H1 (cell line): ENCODE measurements around the gene GRIK2. TPM values are rescaled to one million over a fixed set of nuclear protein-coding genes. Genes with fewer than 3 reads are reported as not detected.

Experiments used
- CTCF ChIA-PET: fragments of 300-600 bp; sonication (Branson Sonifier 250); formaldehyde crosslinking; loops from one replicate; lab custom pipeline; 2021; ENCODE audit not compliant: partially characterized antibody; lab: Charles Lee
- POLR2A ChIA-PET: fragments of 300-600 bp; sonication (Branson Sonifier 250); formaldehyde crosslinking; loops from one replicate; lab custom pipeline; 2021; ENCODE audit warnings: inconsistent platforms; ENCODE audit not compliant: partially characterized antibody; lab: Charles Lee
- DNase-seq, 2 experiments: peaks; one replicate each; pipeline versions ENCODE4 v3.0.0 to v3.0.0-alpha.2; 2010 to 2022; ENCODE audit warnings: low spot score in 2 of 2, low read depth in 1 of 2, mixed read lengths in 1 of 2
- FAIRE-seq: peaks from 2 replicates; lab custom pipeline; 2011; peaks lifted over from hg19 to GRCh38; lab: Jason Lieb, UNC
- H2AFZ ChIP-seq: 2 replicates; pipeline ENCODE4 v1.8.1; 2012; ENCODE audit warnings: low read length, inconsistent platforms
- H2AK5ac ChIP-seq: 2 replicates; pipeline ENCODE4 v1.6.1; 2013; ENCODE audit warnings: low read depth, low read length
- H2BK120ac ChIP-seq: replicated peaks from 2 replicates; pipeline ENCODE3; 2013; ENCODE audit warnings: low read depth, low read length, inconsistent platforms
- H2BK12ac ChIP-seq: 2 replicates; pipeline ENCODE4 v1.6.1; 2013; ENCODE audit warnings: low read depth, low read length
- H2BK15ac ChIP-seq: 2 replicates; pipeline ENCODE4 v1.6.1; 2013; ENCODE audit warnings: low read length
- H2BK20ac ChIP-seq: 2 replicates; pipeline ENCODE4 v1.6.1; 2013; ENCODE audit warnings: low read length
- H2BK5ac ChIP-seq: 2 replicates; pipeline ENCODE4 v1.6.1; 2013; ENCODE audit warnings: low read depth, low read length
- H3K14ac ChIP-seq: 2 replicates; pipeline ENCODE4 v1.6.1; 2013; ENCODE audit warnings: inconsistent platforms; ENCODE audit not compliant: insufficient read length
- H3K18ac ChIP-seq: 2 replicates; pipeline ENCODE4 v1.6.1; 2013; ENCODE audit warnings: low read length; ENCODE audit errors: extremely low read depth
- H3K23ac ChIP-seq: 2 replicates; pipeline ENCODE4 v1.6.1; 2013; ENCODE audit warnings: inconsistent platforms; ENCODE audit not compliant: insufficient read length
- H3K23me2 ChIP-seq: 2 replicates; pipeline ENCODE4 v1.6.1; 2013; ENCODE audit warnings: low read depth, low read length
- H3K27ac ChIP-seq: 2 replicates; pipeline ENCODE4 v1.6.1; 2011; ENCODE audit warnings: low read depth, low read length, inconsistent platforms
- H3K27me3 ChIP-seq, 4 experiments: replicated peaks in 1 of 4; 1 replicate in 1 of 4; 2 replicates in 3 of 4; pipeline versions ENCODE4 v1.6.1 to v1.8.1; 2011 to 2013; ENCODE audit warnings: low read length in 3 of 4, mild to moderate bottlenecking in 3 of 4, inconsistent platforms in 2 of 4, mixed read lengths in 2 of 4, moderate library complexity in 1 of 4; ENCODE audit not compliant: control insufficient read depth in 3 of 4, insufficient read depth in 3 of 4; ENCODE audit errors: extremely low read depth in 1 of 4
- H3K36me3 ChIP-seq, 4 experiments: 2 replicates each; pipeline versions ENCODE4 v1.6.1 to v1.8.1; 2011 to 2013; ENCODE audit warnings: mild to moderate bottlenecking in 4 of 4, low read length in 3 of 4, moderate library complexity in 2 of 4, control low read depth in 1 of 4, inconsistent platforms in 1 of 4; ENCODE audit not compliant: insufficient read depth in 4 of 4, control insufficient read depth in 2 of 4
- H3K4ac ChIP-seq: replicated peaks from 2 replicates; pipeline ENCODE3; 2013; ENCODE audit warnings: low read length, low read depth, mixed read lengths, inconsistent platforms; ENCODE audit not compliant: insufficient read length
- H3K4me1 ChIP-seq, 4 experiments: replicated peaks in 1 of 4; 1 replicate in 1 of 4; 2 replicates in 3 of 4; pipeline versions ENCODE4 v1.6.1 to v1.8.1; 2011 to 2013; ENCODE audit warnings: low read length in 3 of 4, inconsistent platforms in 2 of 4, mixed read lengths in 1 of 4; ENCODE audit not compliant: insufficient read depth in 4 of 4, control insufficient read depth in 3 of 4
- H3K4me2 ChIP-seq, 2 experiments: 2 replicates each; pipeline versions ENCODE4 v1.6.1 to v1.8.1; 2011 to 2013; ENCODE audit warnings: low read depth in 2 of 2, low read length in 2 of 2, control low read depth in 1 of 2, inconsistent platforms in 1 of 2, mild to moderate bottlenecking in 1 of 2; ENCODE audit not compliant: insufficient read depth in 1 of 2
- H3K4me3 ChIP-seq, 4 experiments: fragments of 200-600, 300-600 bp in 1 of 4; sonication (generic), shearing (Covaris generic), sonication (Bioruptor Twin) in 1 of 4; 2 replicates each; pipeline versions ENCODE4 v1.5.1 to v1.8.1; 2011 to 2016; ENCODE audit warnings: low read length in 4 of 4, low read depth in 3 of 4, control low read depth in 2 of 4, inconsistent platforms in 2 of 4, mild to moderate bottlenecking in 2 of 4, mixed read lengths in 1 of 4, moderate library complexity in 1 of 4; ENCODE audit not compliant: insufficient read depth in 2 of 4; ENCODE audit errors: extremely low read depth in 1 of 4
- H3K56ac ChIP-seq: replicated peaks from 2 replicates; pipeline ENCODE3; 2013; ENCODE audit warnings: low read depth, mild to moderate bottlenecking, mixed read lengths, low read length, inconsistent platforms; ENCODE audit not compliant: insufficient read length
- H3K79me1 ChIP-seq: 2 replicates; pipeline ENCODE4 v1.6.1; 2013; ENCODE audit warnings: low read depth, low read length, control low read depth
- H3K79me2 ChIP-seq, 2 experiments: 2 replicates each; pipeline versions ENCODE4 v1.6.1 to v1.8.1; 2012 to 2013; ENCODE audit warnings: low read length in 2 of 2, mild to moderate bottlenecking in 2 of 2, inconsistent platforms in 1 of 2; ENCODE audit not compliant: insufficient read depth in 2 of 2, control insufficient read depth in 1 of 2
- H3K9ac ChIP-seq, 4 experiments: replicated peaks in 1 of 4; 1 replicate in 1 of 4; 2 replicates in 3 of 4; pipeline versions ENCODE4 v1.6.1 to v1.8.1; 2011 to 2013; ENCODE audit warnings: low read depth in 3 of 4, low read length in 3 of 4, control low read depth in 2 of 4, mild to moderate bottlenecking in 2 of 4, moderate library complexity in 2 of 4, inconsistent platforms in 1 of 4; ENCODE audit errors: extremely low read depth in 1 of 4
- H3K9me3 ChIP-seq, 2 experiments: 2 replicates each; pipeline versions ENCODE4 v1.6.1 to v1.8.1; 2012 to 2013; ENCODE audit warnings: mild to moderate bottlenecking in 2 of 2, moderate library complexity in 2 of 2, control low read depth in 1 of 2, inconsistent platforms in 1 of 2, low read depth in 1 of 2, low read length in 1 of 2, mixed read lengths in 1 of 2; ENCODE audit not compliant: insufficient read depth in 2 of 2
- H4K20me1 ChIP-seq, 2 experiments: replicated peaks in 1 of 2; 2 replicates each; pipeline versions ENCODE3 to v1.8.1; 2011 to 2013; ENCODE audit warnings: inconsistent platforms in 2 of 2, low read length in 2 of 2, mild to moderate bottlenecking in 1 of 2; ENCODE audit not compliant: insufficient read depth in 2 of 2, control insufficient read depth in 1 of 2
- H4K5ac ChIP-seq: 2 replicates; pipeline ENCODE4 v1.6.1; 2013; ENCODE audit warnings: low read length, low read depth, mixed read lengths, inconsistent platforms; ENCODE audit not compliant: insufficient read length
- H4K8ac ChIP-seq: 2 replicates; pipeline ENCODE4 v1.8.0; 2013; ENCODE audit warnings: mild to moderate bottlenecking, moderate library complexity, low read length, inconsistent platforms; ENCODE audit not compliant: insufficient read depth; ENCODE audit errors: extremely low read depth
- H4K91ac ChIP-seq: replicated peaks from 2 replicates; pipeline ENCODE3; 2013; ENCODE audit warnings: low read length, mixed read lengths, inconsistent platforms; ENCODE audit not compliant: insufficient read length
- HDAC2 ChIP-seq, 2 experiments: fragments of 300-600 bp in 1 of 2; sonication (generic) in 1 of 2; IDR thresholded peaks; 2 replicates each; pipeline ENCODE4 v1.6.1; 2011 to 2012; ENCODE audit warnings: low read depth in 2 of 2, low read length in 2 of 2, mild to moderate bottlenecking in 2 of 2, moderate library complexity in 2 of 2, borderline replicate concordance in 1 of 2, inconsistent platforms in 1 of 2
- WGBS, 2 experiments: shearing (Covaris generic) in 1 of 2; methylation state at CpG; one replicate each; pipeline versions ENCODE4 v1.1.6 to v1.1.7; 2013 to 2015; ENCODE audit warnings: low lambda C conversion rate in 2 of 2, mixed read lengths in 2 of 2, inconsistent platforms in 1 of 2, low coverage in 1 of 2, missing lambda C conversion rate in 1 of 2; ENCODE audit not compliant: insufficient replicate concordance in 2 of 2, insufficient coverage in 1 of 2, insufficient read length in 1 of 2; ENCODE audit errors: extremely low coverage in 1 of 2, missing lambda C conversion rate in 1 of 2; 5-methylcytosine and 5-hydroxymethylcytosine counted together
- polyA plus RNA-seq, 7 experiments: library from polyadenylated mRNA; depleted of rRNA in 3 of 7; stranded (reverse) in 5 of 7; unstranded in 2 of 7; fragments of >200 nt in 5 of 7; fragments of 200-250 nt in 2 of 7; gene quantifications; 1 replicate in 5 of 7; 2 replicates in 1 of 7; 4 replicates in 1 of 7; pipeline versions ENCODE4 v1.2.1 to v1.2.3, GENCODE V29; 2011 to 2013; ENCODE audit warnings: missing spikeins in 2 of 7, mixed read lengths in 2 of 7
- total RNA-seq: library from RNA; stranded (reverse); fragmentation: NEBNext Ultra II Directional; extraction: Animal tissue kit (Norgen Biotek cat#: 25700); gene quantifications from 2 replicates; pipeline ENCODE4 v1.2.1, GENCODE V29; 2021

GRIK2 gene
- total and polyA plus RNA-seq, 2 of the 8 experiments (the other 6 are each of a cell fraction or from before 2014, with no cell fraction given): 1.8 to 2.2 TPM

- Histone ChIP-seq H2BK12ac (no peak overlapping the region), H2AK5ac (no peak overlapping the region), H4K20me1 (no peaks in the 10 kb centered on the region), H2BK20ac (no peak overlapping the region), H3K18ac (no peak overlapping the region), H3K4me2 (no peak overlapping the region), H3K4me1 (peaks cover 0 to 9% (median 2%) of the 10 kb centered on the region in 4 experiments; a peak in 3 of 7 replicates), H2BK120ac (no peak overlapping the region), H3K23me2 (no peaks in the 10 kb centered on the region), H3K23ac (no peak overlapping the region), H4K8ac (no peak overlapping the region), H3K36me3 (no peaks in the 10 kb centered on the region), H3K56ac (no peak overlapping the region), H3K27me3 (no peaks in the 10 kb centered on the region), H2BK5ac (no peak overlapping the region; the same call in 1 of the 2 replicates), H2BK15ac (no peak overlapping the region), H3K27ac (no peak overlapping the region), H3K79me2 (no peaks in the 10 kb centered on the region), H4K5ac (no peak overlapping the region), H3K79me1 (no peaks in the 10 kb centered on the region), H2AFZ (no peak overlapping the region), H3K9ac (no peak overlapping the region), H3K4me3 (no peak overlapping the region), H3K4ac (no peak overlapping the region), H4K91ac (no peak overlapping the region), H3K14ac (no peak overlapping the region), H3K9me3 (no peaks in the 10 kb centered on the region)
- 97% methylated on average over 3 of the region's 3 CpGs; no CpG with 5 or more reads in 1 of the 2 experiments for WGBS, 2 experiments
- no peak for DNase-seq
- ChIA-PET CTCF (no interaction called here), POLR2A (no interaction called here)
- no peak for TF ChIP-seq HDAC2 (IDR thresholded peaks at IDR 0.05; ENCODE audit: borderline replicate concordance in 1 of 2, low read depth in 2 of 2, low read length in 2 of 2)
- no peak for FAIRE-seq
Observed at GRCh38 chr6:101762851-101763250, 369.3 kb downstream of the GRIK2 start.
